Measurements from ENCODE around the gene ST14. TPM values are rescaled to one million over a fixed set of nuclear protein-coding genes. Genes with fewer than 3 reads are reported as not detected.

ST14 gene
- total and polyA plus RNA-seq, 12 donors, result 0.30 to 5.7 (median 0.67) TPM

- intact Hi-C loops (cut with DNase I), result loop anchor here in 3 of 10 donors (5.0 to 10.0 kb wide), 3 partner anchors 53 to 130 kb away; no protein-coding TSS in a partner anchor
- Histone ChIP-seq H3K9me3 (no peaks in the 10 kb centered on the region), H3K27ac (no peak overlapping the region), H3K27me3 (no peaks in the 10 kb centered on the region), H3K4me3 (no peak overlapping the region), H3K4me1 (peaks cover 0 to 41% (median 11%) of the 10 kb centered on the region in 9 donors), H3K36me3 (peaks cover 0 to 99% (median 43%) of the 10 kb centered on the region in 9 donors)
- DNase-seq (no peak), ATAC-seq (no peak)
- TF ChIP-seq, protein P1, sequence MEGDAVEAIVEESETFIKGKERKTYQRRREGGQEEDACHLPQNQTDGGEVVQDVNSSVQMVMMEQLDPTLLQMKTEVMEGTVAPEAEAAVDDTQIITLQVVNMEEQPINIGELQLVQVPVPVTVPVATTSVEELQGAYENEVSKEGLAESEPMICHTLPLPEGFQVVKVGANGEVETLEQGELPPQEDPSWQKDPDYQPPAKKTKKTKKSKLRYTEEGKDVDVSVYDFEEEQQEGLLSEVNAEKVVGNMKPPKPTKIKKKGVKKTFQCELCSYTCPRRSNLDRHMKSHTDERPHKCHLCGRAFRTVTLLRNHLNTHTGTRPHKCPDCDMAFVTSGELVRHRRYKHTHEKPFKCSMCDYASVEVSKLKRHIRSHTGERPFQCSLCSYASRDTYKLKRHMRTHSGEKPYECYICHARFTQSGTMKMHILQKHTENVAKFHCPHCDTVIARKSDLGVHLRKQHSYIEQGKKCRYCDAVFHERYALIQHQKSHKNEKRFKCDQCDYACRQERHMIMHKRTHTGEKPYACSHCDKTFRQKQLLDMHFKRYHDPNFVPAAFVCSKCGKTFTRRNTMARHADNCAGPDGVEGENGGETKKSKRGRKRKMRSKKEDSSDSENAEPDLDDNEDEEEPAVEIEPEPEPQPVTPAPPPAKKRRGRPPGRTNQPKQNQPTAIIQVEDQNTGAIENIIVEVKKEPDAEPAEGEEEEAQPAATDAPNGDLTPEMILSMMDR (IDR thresholded peaks at IDR 0.05), result no peak
- WGBS, 2 donors, result 85 to 87% methylated on average over 4 of the region's 4 CpGs
These were observed 32.1 kb upstream of the ST14 start for GRCh38 chr11:130127509-130127908.

- Histone ChIP-seq H3K4me1 (peaks cover 0 to 29% (median 10%) of the 10 kb centered on the region in 9 donors), H3K27me3 (no peaks in the 10 kb centered on the region), H3K9me3 (no peaks in the 10 kb centered on the region), H3K27ac (no peak overlapping the region), H3K36me3 (peaks cover 0 to 99% (median 38%) of the 10 kb centered on the region in 9 donors), H3K4me3 (no peak overlapping the region)
- no peak for DNase-seq
- WGBS, 2 donors, result 94% methylated on average over 2 of the region's 2 CpGs
- TF ChIP-seq, protein P1 (IDR thresholded peaks at IDR 0.05), result no peak
- no peak for ATAC-seq
- intact Hi-C loops (cut with DNase I), result loop anchor here in 3 of 10 donors (5.0 to 10.0 kb wide), 3 partner anchors 54 to 131 kb away; no protein-coding TSS in a partner anchor
These were observed 31.0 kb upstream of the ST14 start for GRCh38 chr11:130128626-130129025.

- ATAC-seq, result no peak
- H3K36me3 ChIP-seq, result peaks cover 0 to 99% (median 43%) of the 10 kb centered on the region in 9 donors
- WGBS, 2 donors, result 77 to 90% methylated on average over 11 of the region's 11 CpGs
These were observed 29.7 kb upstream of the ST14 start for GRCh38 chr11:130129922-130130321.

DNA sequence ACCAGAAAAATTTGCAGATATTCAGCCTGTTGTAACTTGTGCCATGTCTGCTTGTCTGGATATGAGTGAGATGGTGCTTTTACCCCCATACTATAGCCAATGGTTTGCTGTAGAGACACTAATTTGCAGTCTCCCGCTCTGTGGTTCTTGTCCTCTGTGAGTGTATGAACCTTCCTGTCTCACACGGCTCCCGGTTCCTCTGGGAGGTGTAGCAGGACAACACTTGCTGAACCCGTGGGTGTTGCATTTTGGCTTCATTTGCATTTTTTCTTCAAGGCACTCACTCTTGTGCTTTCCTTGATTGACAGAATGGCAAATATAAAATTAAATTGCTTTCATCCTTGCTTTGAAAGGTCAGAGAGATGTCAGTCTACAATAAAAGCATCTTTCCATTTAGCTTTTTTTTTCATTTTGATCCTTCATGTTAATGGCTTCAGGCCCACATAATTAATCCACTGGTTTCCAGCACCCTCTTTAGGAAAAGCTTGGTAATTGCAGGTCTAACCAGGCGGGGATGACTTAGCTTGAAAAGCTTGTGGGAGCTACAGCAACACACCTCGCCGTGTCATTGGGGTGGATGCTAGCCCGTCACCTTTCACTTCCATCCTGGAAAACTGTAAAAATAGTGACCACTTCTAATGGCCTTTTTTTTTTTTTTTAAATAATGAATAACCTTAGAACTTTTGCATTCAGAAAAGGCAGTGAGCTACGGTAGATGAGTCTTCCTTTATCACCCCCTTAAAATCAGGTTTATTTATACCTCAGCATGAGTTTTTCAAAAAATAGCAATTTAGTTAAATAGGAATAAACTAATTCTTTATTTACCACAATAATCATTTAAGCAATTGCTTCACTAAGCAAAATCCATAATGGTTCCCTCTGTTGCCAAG is 27.4 kb upstream of the ST14 start:
- Histone ChIP-seq H3K27ac (no peak overlapping the region), H3K9me3 (no peaks in the 10 kb centered on the region), H3K27me3 (no peaks in the 10 kb centered on the region), H3K4me1 (peaks cover 0 to 13% (median 0%) of the 10 kb centered on the region in 9 donors), H3K36me3 (peaks cover 0 to 98% (median 43%) of the 10 kb centered on the region in 9 donors), H3K4me3 (no peak overlapping the region)
- WGBS, 2 donors, result 49 to 59% methylated on average over 9 of the region's 9 CpGs
- intact Hi-C loops (cut with DNase I), result loop anchor here in 9 of 10 donors (1.0 to 10.0 kb wide), 9 partner anchors 60 to 210 kb away; partner anchors contain the start of gene PRDM10 (in 3 of the 9)
- peak in 1 of 2 donors; percentile 56 for DNase-seq
- TF ChIP-seq, protein P1 (IDR thresholded peaks at IDR 0.05), result peak; percentile 80 to 89 (median 86)
- peak in 7 of 8 donors; percentile 64 to 82 (median 74) for ATAC-seq

More at GRCh38 chr11:130129922-130130321, 29.7 kb upstream of the ST14 start:
- peaks cover 0 to 16% (median under 1%) of the 10 kb centered on the region in 9 donors for H3K4me1 ChIP-seq
- no peak overlapping the region for H3K4me3 ChIP-seq
- H3K9me3 ChIP-seq, result no peaks in the 10 kb centered on the region
- TF ChIP-seq, protein P1 (IDR thresholded peaks at IDR 0.05), result no peak
- H3K27me3 ChIP-seq, result no peaks in the 10 kb centered on the region
- intact Hi-C loops (cut with DNase I), result loop anchor here in 6 of 10 donors (2.0 to 10.0 kb wide), 8 partner anchors 55 to 208 kb away; partner anchors contain the start of gene PRDM10 (in 2 of the 6)
- DNase-seq, result no peak
- no peak overlapping the region for H3K27ac ChIP-seq

All from heart right ventricle (tissue), 16 donors.